Liver (tissue), 3 donors: ENCODE results near the gene CTXN1.
"Not testable (repeated sequence)": the region's sequence is repeated elsewhere in the genome, so short reads cannot be mapped to it uniquely, and the experiment has no call there.

ENCODE experiments used
- CTCF ChIP-seq: fragments of 150-350 bp; IDR thresholded peaks from 2 replicates; pipeline ENCODE4 v1.5.1; 2017; ENCODE audit warnings: improper control_type of control experiment, low read depth, low read length; ENCODE audit not compliant: missing input control
- GABPA ChIP-seq, 2 donors: IDR thresholded peaks in 1 of 2; conservative IDR thresholded peaks in 1 of 2; 2 replicates each; pipeline ENCODE4 v1.6.1; 2016; ENCODE audit warnings: antibody characterized with exemption in 2 of 2, mild to moderate bottlenecking in 1 of 2, moderate library complexity in 1 of 2
- HNF4G ChIP-seq: IDR thresholded peaks from 2 replicates; pipeline ENCODE4 v1.6.1; 2016; ENCODE audit warnings: antibody characterized with exemption
- JUND ChIP-seq, 2 donors: IDR thresholded peaks; 2 replicates each; pipeline ENCODE4 v1.6.1; 2016; ENCODE audit warnings: antibody characterized with exemption in 2 of 2
- TAF1 ChIP-seq: conservative IDR thresholded peaks from 2 replicates; pipeline ENCODE4 v1.6.1; 2016; ENCODE audit warnings: antibody characterized with exemption, mild to moderate bottlenecking
- YY1 ChIP-seq: IDR thresholded peaks from 2 replicates; pipeline ENCODE4 v1.6.1; 2016; ENCODE audit warnings: antibody characterized with exemption, mild to moderate bottlenecking
- TF ChIP-seq, protein P1 (sequence below): IDR thresholded peaks from 2 replicates; pipeline ENCODE4 v1.6.1; 2016; ENCODE audit warnings: antibody characterized with exemption
- donor health status: healthy.
- donor health status: healthy.

- not testable (repeated sequence) for TF ChIP-seq CTCF; YY1; HNF4G; JUND (IDR thresholded peaks at IDR 0.05); GABPA (IDR thresholded peaks at IDR 0.05 in 1 of 2, conservative IDR thresholded peaks at IDR 0.05 in 1 of 2); TAF1
- TF ChIP-seq, protein P1, sequence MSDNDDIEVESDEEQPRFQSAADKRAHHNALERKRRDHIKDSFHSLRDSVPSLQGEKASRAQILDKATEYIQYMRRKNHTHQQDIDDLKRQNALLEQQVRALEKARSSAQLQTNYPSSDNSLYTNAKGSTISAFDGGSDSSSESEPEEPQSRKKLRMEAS, result not testable (repeated sequence)
Observed at GRCh38 chr19:7918062-7918614, 7.8 kb downstream of the CTXN1 start.
